Endothelial cell of umbilical vein (primary cell): ENCODE results near the gene MATN4.

ENCODE experiments used
- EZH2 ChIP-seq: IDR thresholded peaks from 2 replicates; pipeline ENCODE4 v1.6.1; 2012; ENCODE audit warnings: borderline replicate concordance, low read depth, mild to moderate bottlenecking, moderate library complexity, low read length, inconsistent platforms; ENCODE audit not compliant: severe bottlenecking
- FOS ChIP-seq: IDR thresholded peaks from 2 replicates; pipeline ENCODE4 v1.6.1; 2011; ENCODE audit warnings: mild to moderate bottlenecking, low read length, moderate library complexity, borderline replicate concordance; ENCODE audit not compliant: insufficient read depth
- GATA2 ChIP-seq: IDR thresholded peaks from 2 replicates; pipeline ENCODE4 v1.7.0; 2011; ENCODE audit warnings: low read depth, mild to moderate bottlenecking, moderate library complexity, mixed read lengths, low read length; ENCODE audit not compliant: insufficient read length, insufficient read depth
- MYC ChIP-seq: IDR thresholded peaks from one replicate; pipeline ENCODE4 v1.6.1; 2011; ENCODE audit warnings: mild to moderate bottlenecking, low read depth, low read length
- POLR2A ChIP-seq: IDR thresholded peaks from 2 replicates; pipeline ENCODE4 v1.6.1; 2012; ENCODE audit warnings: low read depth, mild to moderate bottlenecking, control low read depth, low read length
- POLR2AphosphoS5 ChIP-seq: IDR thresholded peaks from 2 replicates; pipeline ENCODE4 v1.6.1; 2012; ENCODE audit warnings: low read depth, mild to moderate bottlenecking, control low read depth, low read length, moderate library complexity; ENCODE audit not compliant: insufficient read depth
- TF ChIP-seq, protein P1 (sequence below): IDR thresholded peaks from 2 replicates; pipeline ENCODE4 v1.6.1; 2011; ENCODE audit not compliant: insufficient read depth, insufficient read length
- TF ChIP-seq, protein P2 (sequence below), 2 donors: IDR thresholded peaks; 1 replicate in 1 of 2; 2 replicates in 1 of 2; pipeline ENCODE4 v1.5.1; 2011; ENCODE audit warnings: low read length in 2 of 2, mild to moderate bottlenecking in 2 of 2, moderate library complexity in 2 of 2, control low read depth in 1 of 2, inconsistent platforms in 1 of 2, low read depth in 1 of 2; ENCODE audit not compliant: insufficient read depth in 1 of 2; ENCODE audit errors: extremely low read depth in 1 of 2

DNA sequence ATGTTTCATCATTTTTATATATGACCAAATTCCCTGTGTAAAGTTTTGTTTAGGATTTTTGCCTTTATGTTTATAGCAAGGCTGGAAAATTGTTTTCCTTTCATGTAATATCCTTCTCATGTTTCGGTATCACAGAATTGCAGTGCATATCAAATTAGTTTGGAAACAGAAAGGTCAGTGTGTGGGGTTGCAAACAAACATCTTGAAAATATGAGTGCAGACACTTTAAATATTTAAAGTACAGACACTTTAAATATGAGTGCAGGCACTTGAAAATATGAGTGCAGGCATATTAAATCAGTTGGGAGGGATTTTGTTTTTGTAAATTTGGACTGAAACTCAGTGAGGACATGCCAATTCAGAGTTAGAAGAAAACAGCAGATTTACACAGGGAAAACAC is 60.2 kb downstream of the MATN4 start:
- TF ChIP-seq POLR2AphosphoS5, result no peak
- TF ChIP-seq, protein P1, sequence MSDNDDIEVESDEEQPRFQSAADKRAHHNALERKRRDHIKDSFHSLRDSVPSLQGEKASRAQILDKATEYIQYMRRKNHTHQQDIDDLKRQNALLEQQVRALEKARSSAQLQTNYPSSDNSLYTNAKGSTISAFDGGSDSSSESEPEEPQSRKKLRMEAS, result no peak
- TF ChIP-seq, protein P2, sequence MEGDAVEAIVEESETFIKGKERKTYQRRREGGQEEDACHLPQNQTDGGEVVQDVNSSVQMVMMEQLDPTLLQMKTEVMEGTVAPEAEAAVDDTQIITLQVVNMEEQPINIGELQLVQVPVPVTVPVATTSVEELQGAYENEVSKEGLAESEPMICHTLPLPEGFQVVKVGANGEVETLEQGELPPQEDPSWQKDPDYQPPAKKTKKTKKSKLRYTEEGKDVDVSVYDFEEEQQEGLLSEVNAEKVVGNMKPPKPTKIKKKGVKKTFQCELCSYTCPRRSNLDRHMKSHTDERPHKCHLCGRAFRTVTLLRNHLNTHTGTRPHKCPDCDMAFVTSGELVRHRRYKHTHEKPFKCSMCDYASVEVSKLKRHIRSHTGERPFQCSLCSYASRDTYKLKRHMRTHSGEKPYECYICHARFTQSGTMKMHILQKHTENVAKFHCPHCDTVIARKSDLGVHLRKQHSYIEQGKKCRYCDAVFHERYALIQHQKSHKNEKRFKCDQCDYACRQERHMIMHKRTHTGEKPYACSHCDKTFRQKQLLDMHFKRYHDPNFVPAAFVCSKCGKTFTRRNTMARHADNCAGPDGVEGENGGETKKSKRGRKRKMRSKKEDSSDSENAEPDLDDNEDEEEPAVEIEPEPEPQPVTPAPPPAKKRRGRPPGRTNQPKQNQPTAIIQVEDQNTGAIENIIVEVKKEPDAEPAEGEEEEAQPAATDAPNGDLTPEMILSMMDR (IDR thresholded peaks at IDR 0.05; ENCODE audit: extremely low read depth in 1 of 2, insufficient read depth in 1 of 2, low read depth in 1 of 2, low read length in 2 of 2), result no peak
- TF ChIP-seq MYC, result no peak
- no peak for TF ChIP-seq POLR2A
- no peak for TF ChIP-seq EZH2
- no peak for TF ChIP-seq FOS
- TF ChIP-seq GATA2, result no peak
